ENCODE data around the gene TMEM50A. TPM values are rescaled to one million over a fixed set of nuclear protein-coding genes. Genes with fewer than 3 reads are reported as not detected.

TMEM50A gene
- polyA plus RNA-seq, 2 of the 4 experiments (the other 2 are of a cell fraction), result 111 to 128 TPM

- POLR2A ChIA-PET, result no interaction called here
- no peak overlapping the region for H3K27ac ChIP-seq
- CTCF ChIA-PET, result no interaction called here
- DNase-seq (ENCODE audit: low read depth in 1 of 2, low spot score in 1 of 2), result no peak
- H3K4me2 ChIP-seq, result no peak overlapping the region
- ATAC-seq, result no peak
- FAIRE-seq, result no peak
- no peak overlapping the region for H3K4me3 ChIP-seq
- no peak for TF ChIP-seq TP53 (CRISPR knock-in tag; IDR thresholded peaks at IDR 0.05)
- WGBS (ENCODE audit: missing lambda C conversion rate), result 92% methylated on average over 3 of the region's 3 CpGs
- no peaks in the 10 kb centered on the region for H3K9me3 ChIP-seq
- H3K4me1 ChIP-seq, result peaks cover 7% of the 10 kb centered on the region; the same call in 2 of the 3 replicates
Measured at GRCh38 chr1:25349606-25350005, 11.5 kb downstream of the TMEM50A start.

GRCh38 chr1:25355841-25356395 is 17.8 kb downstream of the TMEM50A start:
- FAIRE-seq (no peak), DNase-seq (ENCODE audit: low read depth in 1 of 2, low spot score in 1 of 2) (no peak), ATAC-seq (no peak)
- Histone ChIP-seq H3K4me3 (no peak overlapping the region), H3K9me3 (no peaks in the 10 kb centered on the region), H3K27ac (no peak overlapping the region), H3K4me2 (no peak overlapping the region), H3K4me1 (peaks cover 11% of the 10 kb centered on the region; the same call in 2 of the 3 replicates)
- ChIA-PET POLR2A (no interaction called here), CTCF (no interaction called here)
- 86% methylated on average over 6 of the region's 6 CpGs for WGBS (ENCODE audit: missing lambda C conversion rate)
- no peak for TF ChIP-seq EHF (CRISPR knock-in tag; IDR thresholded peaks at IDR 0.05)
- no peak for TF ChIP-seq RNF2 (IDR thresholded peaks at IDR 0.05; ENCODE audit: borderline replicate concordance, low read depth)
- no peak for TF ChIP-seq RAD21 (conservative IDR thresholded peaks at IDR 0.05 in 1 of 2, IDR thresholded peaks at IDR 0.05 in 1 of 2)
- TF ChIP-seq FOSL2 (IDR thresholded peaks at IDR 0.05), result no peak
- no peak for TF ChIP-seq FOSL2 (CRISPR knock-in tag; IDR thresholded peaks at IDR 0.05)
- TF ChIP-seq ZSCAN20 (CRISPR knock-in tag; IDR thresholded peaks at IDR 0.05), result no peak
- no peak for TF ChIP-seq NR3C1 (IDR thresholded peaks at IDR 0.05)
- no peak for TF ChIP-seq E2F6 (IDR thresholded peaks at IDR 0.05; ENCODE audit: borderline replicate concordance, low read depth)
- no peak for TF ChIP-seq MAZ (IDR thresholded peaks at IDR 0.05; ENCODE audit: borderline replicate concordance, low read depth, low read length)
- TF ChIP-seq PHF8 (IDR thresholded peaks at IDR 0.05; ENCODE audit: borderline replicate concordance, low read depth), result no peak
- TF ChIP-seq MAFK (IDR thresholded peaks at IDR 0.05; ENCODE audit: partially characterized antibody), result no peak
- TF ChIP-seq RCOR1 (IDR thresholded peaks at IDR 0.05; ENCODE audit: low read depth, low read length), result no peak
- no peak for TF ChIP-seq JUNB (IDR thresholded peaks at IDR 0.05)
- TF ChIP-seq USF2 (IDR thresholded peaks at IDR 0.05), result no peak
- no peak for TF ChIP-seq NFE2L2 (conservative IDR thresholded peaks at IDR 0.05; ENCODE audit: low read length)
- TF ChIP-seq CBX2 (IDR thresholded peaks at IDR 0.05; ENCODE audit: borderline replicate concordance, low read depth), result no peak
- TF ChIP-seq JUN (IDR thresholded peaks at IDR 0.05), result no peak

- no peak for ATAC-seq
Measured at GRCh38 chr1:25356441-25356840, 18.3 kb downstream of the TMEM50A start.

More at GRCh38 chr1:25356441-25356840, 18.3 kb downstream of the TMEM50A start:
- POLR2A ChIA-PET, result no interaction called here
- no peak overlapping the region for H3K27ac ChIP-seq
- no peak for TF ChIP-seq CBX8 (IDR thresholded peaks at IDR 0.05)
- no peak for TF ChIP-seq ZSCAN20 (CRISPR knock-in tag; IDR thresholded peaks at IDR 0.05)
- TF ChIP-seq USF2 (IDR thresholded peaks at IDR 0.05), result no peak
- no peak for TF ChIP-seq FOXS1 (CRISPR knock-in tag; IDR thresholded peaks at IDR 0.05)
- TF ChIP-seq ZNF302 (CRISPR knock-in tag; IDR thresholded peaks at IDR 0.05), result no peak
- no peak for TF ChIP-seq RNF2 (IDR thresholded peaks at IDR 0.05; ENCODE audit: borderline replicate concordance, low read depth)
- no peak for TF ChIP-seq NFE2L2 (conservative IDR thresholded peaks at IDR 0.05; ENCODE audit: low read length)
- TF ChIP-seq FOSL2 (IDR thresholded peaks at IDR 0.05), result no peak
- TF ChIP-seq FOSL2 (CRISPR knock-in tag; IDR thresholded peaks at IDR 0.05), result no peak
- TF ChIP-seq HES2 (IDR thresholded peaks at IDR 0.05), result no peak
- no peak for TF ChIP-seq MYC (IDR thresholded peaks at IDR 0.05; ENCODE audit: borderline replicate concordance, low read length)
- no peak for TF ChIP-seq RCOR1 (IDR thresholded peaks at IDR 0.05; ENCODE audit: low read depth, low read length)
- TF ChIP-seq TFCP2L1 (CRISPR knock-in tag; IDR thresholded peaks at IDR 0.05), result no peak
- no peak for TF ChIP-seq PBX3 (IDR thresholded peaks at IDR 0.05)
- no peak for TF ChIP-seq E2F6 (IDR thresholded peaks at IDR 0.05; ENCODE audit: borderline replicate concordance, low read depth)
- no peak for TF ChIP-seq NR3C1 (IDR thresholded peaks at IDR 0.05)
- no peak for TF ChIP-seq PHF8 (IDR thresholded peaks at IDR 0.05; ENCODE audit: borderline replicate concordance, low read depth)
- CTCF ChIA-PET, result no interaction called here
- H3K4me1 ChIP-seq, result peaks cover 11% of the 10 kb centered on the region; the same call in 2 of the 3 replicates
- no peak overlapping the region for H3K4me2 ChIP-seq
- no peaks in the 10 kb centered on the region for H3K9me3 ChIP-seq
- FAIRE-seq, result no peak
- DNase-seq (ENCODE audit: low read depth in 1 of 2, low spot score in 1 of 2), result no peak
- H3K4me3 ChIP-seq, result no peak overlapping the region

Measured in A549 (cell line).